ENCODE measurements around the gene TXNRD1. TPM values are rescaled to one million over a fixed set of nuclear protein-coding genes. Genes with fewer than 3 reads are reported as not detected.
"Not testable (repeated sequence)": the region's sequence is repeated elsewhere in the genome, so short reads cannot be mapped to it uniquely, and the experiment has no call there.

Gene TXNRD1
- polyA plus RNA-seq, 1 donor from 2014 or later, result 26.0 TPM

DNA sequence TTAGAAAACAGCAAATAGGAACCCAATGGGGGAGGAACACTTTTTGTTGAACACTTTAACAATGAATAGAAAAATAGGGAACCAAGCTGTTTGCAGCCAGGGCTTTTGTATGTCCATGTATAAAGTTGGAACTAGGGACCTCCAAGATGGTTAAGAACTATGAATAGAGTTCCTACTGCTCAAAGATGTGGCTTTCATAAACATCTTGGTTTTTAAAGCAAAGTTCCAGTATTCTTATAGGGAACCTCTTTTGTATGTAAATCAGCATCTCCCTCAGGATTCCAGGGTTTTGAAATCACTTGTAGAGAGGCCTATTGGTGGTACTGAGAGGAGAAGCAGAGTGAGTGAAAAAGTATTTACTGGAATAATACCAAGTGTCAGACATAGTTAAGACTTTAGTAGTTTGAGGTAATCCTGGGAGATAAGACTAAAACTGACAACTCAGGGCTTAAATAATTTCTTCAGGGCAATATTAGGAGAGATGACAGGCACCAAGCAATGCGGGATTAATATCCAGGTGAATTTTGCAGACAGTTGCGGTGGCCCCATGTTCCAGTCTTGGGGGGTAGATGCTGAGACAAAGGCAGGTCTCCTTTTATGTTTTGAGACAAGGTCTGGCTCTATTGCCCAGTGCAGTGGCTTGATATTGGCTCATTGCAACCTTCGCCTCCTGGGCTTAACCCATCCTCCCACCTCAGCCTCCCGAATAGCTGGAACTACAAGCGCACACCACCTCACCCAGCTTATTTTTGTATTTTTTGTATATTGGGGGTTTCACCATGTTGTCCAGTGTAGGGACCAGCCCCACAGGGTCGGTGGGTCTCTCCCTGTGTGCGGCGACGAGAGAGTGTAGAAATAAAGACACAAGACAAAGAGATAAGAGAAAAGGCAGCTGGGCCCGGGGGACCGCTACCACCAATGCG, 77.6 kb downstream of the TXNRD1 start:
- no peaks in the 10 kb centered on the region for H3K27me3 Mint-ChIP-seq
- peaks cover 15 to 30% (median 24%) of the 10 kb centered on the region in 3 donors for H3K4me1 Mint-ChIP-seq
- H3K27ac Mint-ChIP-seq, result peak overlapping the region in 1 of 3 donors; percentile 39
- H3K9me3 Mint-ChIP-seq, result no peaks in the 10 kb centered on the region
- H3K4me3 Mint-ChIP-seq, result peak overlapping the region in 1 of 4 donors; percentile 65
- H3K36me3 Mint-ChIP-seq, result peaks cover 2% of the 10 kb centered on the region

DNA sequence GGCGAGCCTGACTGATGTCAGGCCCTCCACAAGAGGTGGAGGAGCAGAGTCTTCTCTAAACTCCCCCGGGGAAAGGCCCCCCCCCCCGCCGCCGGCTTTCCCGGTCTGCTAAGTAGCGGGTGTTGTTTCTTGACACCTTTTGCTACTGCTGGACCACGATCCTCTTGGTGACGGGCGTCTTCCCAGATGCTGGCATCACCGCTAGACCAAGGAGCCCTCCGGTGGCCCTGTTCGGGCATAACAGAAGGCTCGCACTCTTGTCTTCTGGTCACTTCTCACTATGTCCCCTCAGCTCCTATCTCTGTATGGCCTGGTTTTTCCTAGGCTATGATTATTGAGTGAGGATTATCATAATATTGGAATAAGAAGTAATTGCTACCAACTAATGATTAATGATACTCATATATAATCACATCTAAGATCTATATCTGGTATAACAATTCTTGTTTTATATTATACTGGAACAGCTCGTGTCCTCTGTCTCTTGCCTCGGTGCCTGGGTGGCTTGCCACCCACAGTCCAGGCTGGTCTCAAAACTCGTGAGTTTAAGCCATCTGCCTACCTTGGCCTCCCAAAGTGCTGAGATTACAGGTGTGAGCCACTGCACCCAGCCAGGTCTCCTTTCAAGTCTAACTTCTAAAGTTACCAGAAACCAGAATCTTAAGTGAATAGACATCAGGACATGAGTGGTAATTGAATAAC, 78.7 kb downstream of the TXNRD1 start:
- H3K36me3 Mint-ChIP-seq, H3K27me3 Mint-ChIP-seq, H3K27ac Mint-ChIP-seq, H3K4me3 Mint-ChIP-seq, H3K9me3 Mint-ChIP-seq: not testable (repeated sequence)
- peaks cover 8 to 21% (median 16%) of the 10 kb centered on the region in 3 donors for H3K4me1 Mint-ChIP-seq

DNA sequence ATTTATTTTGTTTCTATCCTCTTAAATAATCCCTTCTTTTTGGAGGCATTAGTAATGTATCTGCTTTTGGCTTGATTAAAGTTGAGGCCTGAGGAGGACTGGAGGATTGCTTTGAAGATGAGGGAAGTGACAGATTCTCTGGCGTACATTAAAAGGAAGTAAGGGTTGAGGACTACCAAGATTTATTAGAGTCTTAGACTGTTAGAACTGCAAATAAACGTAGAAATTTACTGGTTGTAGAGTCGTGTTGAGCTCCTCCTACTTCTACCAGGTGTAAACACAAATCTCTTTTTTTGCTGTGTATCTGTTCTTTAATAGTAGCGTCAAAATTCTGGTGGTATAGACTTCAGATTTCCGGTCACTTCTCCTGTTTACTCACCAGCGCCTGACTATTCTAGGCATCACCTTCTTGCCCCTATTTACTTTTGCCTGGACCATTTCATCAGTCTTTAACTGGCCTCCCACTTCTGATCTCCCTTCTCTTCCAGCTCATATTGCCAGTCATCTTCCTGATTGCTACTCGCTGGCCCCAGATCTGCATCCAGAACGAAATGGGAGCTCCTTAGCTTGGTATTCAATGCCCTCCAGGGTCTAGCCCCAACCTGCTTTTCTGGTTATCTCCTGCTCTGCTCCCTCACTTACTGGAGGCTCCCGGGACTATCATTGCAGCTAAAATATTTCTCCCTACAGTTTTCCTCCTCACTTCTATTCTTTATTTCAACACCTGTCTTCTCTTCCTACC, 79.5 kb downstream of the TXNRD1 start:
- no peak overlapping the region for H3K4me3 Mint-ChIP-seq
- H3K4me1 Mint-ChIP-seq, result peaks cover 8 to 25% (median 20%) of the 10 kb centered on the region in 3 donors
- H3K36me3 Mint-ChIP-seq, result peaks cover 2% of the 10 kb centered on the region
- H3K27ac Mint-ChIP-seq, result peak overlapping the region in 1 of 3 donors; percentile 3
- no peaks in the 10 kb centered on the region for H3K9me3 Mint-ChIP-seq
- H3K27me3 Mint-ChIP-seq, result no peaks in the 10 kb centered on the region

DNA sequence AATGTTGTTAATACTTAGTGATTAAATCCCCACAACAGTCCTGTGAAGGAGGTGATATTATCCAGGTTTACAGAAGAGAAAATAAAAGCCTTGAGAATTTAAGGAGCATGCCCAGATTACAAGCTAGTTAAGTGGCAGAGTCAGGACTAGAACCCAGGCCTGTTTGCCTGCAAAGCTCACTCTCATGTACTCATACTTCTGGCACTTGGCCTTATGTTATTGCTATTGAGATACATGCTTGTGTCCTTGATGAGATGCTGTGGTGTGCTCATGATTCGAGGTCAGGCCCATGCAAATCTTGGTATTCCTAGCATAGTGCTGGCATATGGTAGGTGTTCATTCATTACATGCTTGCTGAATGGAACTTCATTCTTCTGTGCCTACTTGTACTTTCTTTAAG, 80.4 kb downstream of the TXNRD1 start:
- Mint-ChIP-seq H3K4me3 (no peak overlapping the region), H3K4me1 (peaks cover 8 to 31% (median 23%) of the 10 kb centered on the region in 3 donors), H3K36me3 (peaks cover 2% of the 10 kb centered on the region), H3K27me3 (no peaks in the 10 kb centered on the region), H3K27ac (peak overlapping the region in 1 of 3 donors; percentile 3), H3K9me3 (no peaks in the 10 kb centered on the region)

DNA sequence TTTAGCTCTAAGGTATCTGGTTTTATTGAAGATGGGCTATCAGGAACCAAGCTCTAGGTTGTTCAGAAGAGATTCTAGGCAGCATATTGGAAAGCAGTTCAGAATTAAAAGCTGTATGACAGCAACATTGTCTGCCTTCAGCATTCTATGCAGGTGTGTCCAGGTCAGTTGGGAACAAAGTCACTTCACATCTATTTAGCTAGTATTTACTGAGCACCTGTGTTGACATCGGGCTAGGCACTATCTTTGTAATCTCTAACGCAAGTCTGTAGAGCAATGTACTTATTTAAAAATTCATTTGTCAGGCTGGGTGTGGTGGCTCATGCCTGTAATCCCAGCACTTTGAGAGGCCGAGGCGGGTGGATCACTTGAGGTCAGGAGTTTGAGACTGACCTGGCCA, 81.1 kb downstream of the TXNRD1 start:
- Mint-ChIP-seq H3K9me3 (no peaks in the 10 kb centered on the region), H3K36me3 (peaks cover 2% of the 10 kb centered on the region), H3K27ac (no peak overlapping the region), H3K27me3 (no peaks in the 10 kb centered on the region), H3K4me3 (peak overlapping the region in 2 of 4 donors; percentile 29 to 47), H3K4me1 (peaks cover 11 to 32% (median 25%) of the 10 kb centered on the region in 3 donors)

DNA sequence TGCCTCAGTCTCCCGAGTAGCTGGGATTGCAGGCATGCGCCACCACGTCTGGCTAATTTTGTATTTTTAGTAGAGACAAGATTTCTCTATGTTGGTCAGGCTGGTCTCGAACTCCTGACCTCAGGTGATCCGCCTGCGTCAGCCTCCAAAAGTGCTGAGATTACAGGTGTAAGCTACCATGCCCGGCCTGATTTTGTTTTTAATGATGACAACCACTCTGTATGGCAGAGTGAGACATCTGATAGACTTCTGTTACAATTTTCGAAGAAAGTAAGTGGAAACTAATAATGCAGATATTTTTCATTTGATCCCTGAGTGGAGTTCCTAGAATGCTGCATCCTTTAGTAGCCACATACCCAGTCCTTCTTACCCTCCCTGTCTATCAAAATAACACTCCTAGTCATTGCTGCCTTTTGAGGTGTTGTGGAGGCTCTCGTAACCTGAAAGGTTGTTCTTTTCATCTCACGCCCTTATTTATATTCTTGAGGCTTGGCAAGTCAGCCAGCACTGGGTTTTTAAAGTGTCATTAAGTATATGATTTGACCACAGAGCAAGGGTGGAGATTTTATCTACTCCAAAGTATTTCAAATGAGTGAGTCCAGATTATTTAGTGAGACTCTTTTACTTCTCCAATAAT, 82.0 kb downstream of the TXNRD1 start:
- peaks cover 11 to 37% (median 26%) of the 10 kb centered on the region in 3 donors for H3K4me1 Mint-ChIP-seq
- no peak overlapping the region for H3K27ac Mint-ChIP-seq
- no peaks in the 10 kb centered on the region for H3K9me3 Mint-ChIP-seq
- peak overlapping the region in 1 of 4 donors; percentile 54 for H3K4me3 Mint-ChIP-seq
- no peaks in the 10 kb centered on the region for H3K27me3 Mint-ChIP-seq
- peaks cover 2% of the 10 kb centered on the region for H3K36me3 Mint-ChIP-seq

DNA sequence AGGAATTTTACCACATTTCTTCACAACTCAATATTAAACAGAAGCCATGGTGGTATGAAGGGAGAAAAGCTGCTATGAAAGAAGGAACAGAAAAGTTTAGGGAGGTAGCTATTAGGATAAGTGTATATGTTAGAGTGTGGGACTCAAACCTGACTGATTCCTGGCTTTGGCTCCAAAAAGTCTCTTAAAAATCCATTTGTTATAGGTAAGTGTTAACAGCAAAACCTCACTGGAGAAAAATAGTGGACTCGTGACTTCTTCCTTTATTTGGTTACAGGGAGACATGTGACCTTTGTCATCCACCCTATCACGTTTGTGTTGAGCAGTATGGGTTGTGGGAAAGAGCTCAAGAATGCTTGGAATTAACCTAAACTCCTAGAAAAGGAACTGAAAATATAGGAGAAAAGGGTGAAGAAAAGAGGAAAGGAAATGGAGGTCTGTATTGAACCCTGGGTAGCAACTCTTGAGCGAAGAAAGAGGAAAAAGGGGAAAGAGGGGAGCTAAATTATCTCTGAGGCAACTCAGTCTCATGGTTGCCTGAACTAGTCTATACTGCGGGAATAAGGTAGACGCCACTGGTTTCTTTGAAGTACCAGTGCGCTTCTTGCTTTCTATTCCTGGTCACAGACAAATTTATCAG, 84.4 kb downstream of the TXNRD1 start:
- no peaks in the 10 kb centered on the region for H3K27me3 Mint-ChIP-seq
- peak overlapping the region in 1 of 4 donors; percentile 46 for H3K4me3 Mint-ChIP-seq
- H3K27ac Mint-ChIP-seq, result no peak overlapping the region
- peaks cover 23 to 45% (median 41%) of the 10 kb centered on the region in 3 donors for H3K4me1 Mint-ChIP-seq
- H3K9me3 Mint-ChIP-seq, result no peaks in the 10 kb centered on the region
- no peaks in the 10 kb centered on the region for H3K36me3 Mint-ChIP-seq

DNA sequence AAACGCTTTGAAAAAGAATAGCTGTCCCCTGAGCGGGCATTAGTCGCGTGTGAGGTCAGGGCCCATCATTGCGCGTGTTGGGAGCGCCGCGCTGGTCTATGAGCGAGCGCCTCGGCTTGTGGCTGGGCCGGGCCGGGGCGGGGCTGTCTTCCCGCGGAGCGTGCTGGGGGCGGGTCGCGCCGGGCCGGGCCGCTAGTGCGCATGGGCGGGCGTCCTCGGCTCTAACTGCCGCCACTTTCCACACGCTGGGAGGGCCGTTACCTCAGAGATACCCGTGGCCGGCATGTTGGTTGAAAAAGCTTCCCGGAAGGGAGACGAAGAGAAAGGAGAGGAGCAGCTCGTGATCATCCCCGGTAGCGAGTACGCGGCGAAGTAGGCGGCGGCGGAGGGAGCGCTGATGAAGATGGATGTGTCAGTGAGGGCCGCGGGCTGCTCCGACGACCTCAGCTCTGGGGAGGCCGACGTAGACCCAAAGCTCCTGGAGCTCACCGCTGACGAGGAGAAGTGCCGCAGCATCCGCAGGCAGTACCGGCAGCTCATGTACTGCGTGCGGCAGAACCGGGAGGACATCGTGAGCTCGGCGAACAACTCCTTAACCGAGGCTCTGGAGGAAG, 88.1 kb downstream of the TXNRD1 start, which contains the start of gene EID3:
TSS of gene EID3 (plus strand) at position 202 of the 614 bp plus-strand sequence. CDS start at position 398, 196 bp downstream.
- H3K4me1 Mint-ChIP-seq, result peaks cover 35 to 44% (median 43%) of the 10 kb centered on the region in 3 donors
- H3K27ac Mint-ChIP-seq, result peak within 1 kb of the TSS; percentile 93 to 95 (median 94)
- H3K4me3 Mint-ChIP-seq, result peak within 1 kb of the TSS; percentile 89 to 97 (median 96)
- H3K36me3 Mint-ChIP-seq, result peaks cover 4% of the 10 kb centered on the region
- H3K27me3 Mint-ChIP-seq, result no peaks in the 10 kb centered on the region
- no peaks in the 10 kb centered on the region for H3K9me3 Mint-ChIP-seq

DNA sequence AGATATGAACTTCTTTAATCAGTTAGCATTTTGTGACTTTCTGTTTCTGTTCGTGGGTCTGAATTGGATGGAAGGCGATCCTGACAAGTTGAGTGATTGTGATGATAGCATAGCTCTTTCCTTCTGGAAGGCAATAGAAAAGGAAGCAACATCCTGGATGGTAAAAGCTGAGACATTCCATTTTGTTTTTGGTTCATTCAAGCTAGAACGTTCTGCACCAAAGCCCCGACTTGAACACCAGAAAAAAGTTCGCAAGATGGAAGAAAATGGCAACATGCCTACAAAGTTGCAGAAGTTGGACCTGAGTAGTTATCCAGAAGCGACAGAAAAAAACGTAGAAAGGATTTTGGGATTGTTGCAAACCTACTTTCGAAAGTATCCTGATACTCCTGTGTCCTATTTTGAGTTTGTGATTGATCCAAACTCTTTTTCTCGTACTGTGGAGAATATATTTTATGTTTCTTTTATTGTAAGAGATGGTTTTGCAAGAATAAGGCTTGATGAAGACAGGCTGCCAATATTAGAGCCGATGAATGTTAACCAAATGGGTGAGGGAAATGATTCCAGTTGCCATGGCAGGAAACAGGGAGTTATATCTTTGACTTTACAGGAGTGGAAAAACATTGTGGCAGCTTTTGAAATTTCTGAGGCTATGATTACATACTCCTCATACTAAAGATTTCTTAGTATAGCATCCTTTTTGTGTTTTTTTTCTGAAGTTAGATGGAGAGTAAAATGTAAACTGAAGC, 88.9 kb downstream of the TXNRD1 start:
- Mint-ChIP-seq H3K9me3 (no peaks in the 10 kb centered on the region), H3K4me1 (peaks cover 37 to 45% (median 44%) of the 10 kb centered on the region in 3 donors), H3K4me3 (peak overlapping the region; percentile 89 to 97 (median 96)), H3K36me3 (peaks cover 4% of the 10 kb centered on the region), H3K27ac (peak overlapping the region; percentile 93 to 95 (median 94)), H3K27me3 (no peaks in the 10 kb centered on the region)

DNA sequence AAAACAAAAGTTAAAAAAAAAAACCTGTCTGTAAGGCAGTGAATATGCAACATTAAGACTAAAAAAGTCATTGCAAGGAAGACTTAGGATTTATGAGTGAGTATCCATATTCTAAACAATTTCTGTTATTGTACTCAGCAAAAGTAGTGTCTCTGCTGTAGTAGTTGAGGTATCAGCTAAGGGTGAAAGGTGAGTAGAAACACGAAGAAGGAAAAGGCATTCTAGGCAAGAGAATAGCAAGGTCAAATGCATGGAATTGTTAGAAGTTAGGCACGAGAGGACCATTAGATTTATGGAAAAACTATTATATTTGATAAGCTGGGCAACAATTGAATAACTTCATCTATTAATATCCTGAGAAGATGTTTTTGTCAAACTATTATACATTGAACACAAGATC, 89.8 kb downstream of the TXNRD1 start:
- peak overlapping the region; percentile 21 to 95 (median 94) for H3K27ac Mint-ChIP-seq
- H3K4me3 Mint-ChIP-seq, result peak overlapping the region in 3 of 4 donors; percentile 67 to 96 (median 95)
- H3K9me3 Mint-ChIP-seq, result no peaks in the 10 kb centered on the region
- H3K36me3 Mint-ChIP-seq, result peaks cover 4% of the 10 kb centered on the region
- peaks cover 37 to 40% (median 38%) of the 10 kb centered on the region in 3 donors for H3K4me1 Mint-ChIP-seq
- no peaks in the 10 kb centered on the region for H3K27me3 Mint-ChIP-seq

DNA sequence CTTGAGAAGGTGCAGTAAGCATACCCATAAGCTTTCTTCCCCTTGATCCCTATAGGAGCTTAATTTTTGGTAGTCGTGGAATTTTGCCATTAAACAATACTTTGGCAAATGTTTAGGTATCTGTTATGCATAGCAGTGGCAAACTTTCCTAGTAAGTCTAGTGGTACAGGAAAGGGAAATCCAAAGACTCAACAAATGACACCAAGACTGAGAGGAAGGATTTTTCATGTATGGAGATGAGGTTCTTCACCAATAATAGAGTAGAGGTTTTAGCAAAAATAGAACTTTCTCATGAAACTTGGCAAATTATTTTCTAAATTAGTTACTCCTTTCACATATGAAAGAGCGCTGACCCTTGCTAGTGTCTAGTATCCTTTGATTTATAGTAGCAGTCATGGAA, 90.8 kb downstream of the TXNRD1 start:
- Mint-ChIP-seq H3K27ac (no peak overlapping the region), H3K9me3 (no peaks in the 10 kb centered on the region), H3K4me3 (peak overlapping the region in 1 of 4 donors; percentile 95), H3K27me3 (no peaks in the 10 kb centered on the region), H3K4me1 (peaks cover 34 to 38% (median 34%) of the 10 kb centered on the region in 3 donors), H3K36me3 (peaks cover 4% of the 10 kb centered on the region)

DNA sequence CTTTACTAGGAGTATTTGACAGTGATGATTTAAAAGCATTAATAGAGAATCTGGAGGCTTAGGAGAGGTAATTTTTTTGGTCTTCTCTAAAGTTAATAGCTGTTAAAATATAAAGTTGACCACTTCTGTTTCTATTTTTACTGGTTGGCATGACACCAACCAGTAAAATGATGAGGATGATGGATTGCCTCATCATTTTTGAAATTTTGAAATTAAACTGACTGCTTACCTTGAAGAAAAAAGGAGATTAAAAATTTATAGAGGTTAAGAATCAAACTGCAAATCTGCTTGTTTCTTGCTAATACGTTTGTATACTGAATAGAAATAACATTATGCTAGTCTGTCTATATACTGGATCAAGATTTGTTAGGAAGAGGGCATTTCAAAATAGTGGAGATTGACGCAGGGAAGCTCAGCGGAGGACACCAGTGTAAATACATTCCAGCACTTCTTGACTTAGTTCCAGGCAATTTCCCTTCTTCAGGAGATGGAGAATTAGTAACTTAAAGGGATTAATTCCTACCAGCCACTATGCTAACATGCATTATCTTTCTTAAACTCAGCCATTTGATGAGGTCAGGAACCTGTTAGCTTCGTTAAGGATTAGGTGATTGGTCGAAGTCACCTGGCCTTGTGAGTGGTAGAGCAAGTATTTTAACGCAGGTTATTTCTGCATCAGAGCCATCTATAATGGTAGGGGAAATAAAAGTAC, 91.5 kb downstream of the TXNRD1 start:
- no peaks in the 10 kb centered on the region for H3K9me3 Mint-ChIP-seq
- H3K4me1 Mint-ChIP-seq, result peaks cover 29 to 35% (median 34%) of the 10 kb centered on the region in 3 donors
- H3K36me3 Mint-ChIP-seq, result peaks cover 4% of the 10 kb centered on the region
- H3K27me3 Mint-ChIP-seq, result no peaks in the 10 kb centered on the region
- H3K27ac Mint-ChIP-seq, result no peak overlapping the region
- peak overlapping the region in 1 of 4 donors; percentile 28 for H3K4me3 Mint-ChIP-seq
